HEK293T (cell line): ENCODE data around the gene GRIN2A.

ENCODE experiments used
- CTCF ChIA-PET: fragments of 350-600 bp; formaldehyde crosslinking; extraction: SDS; loops from one replicate; lab custom pipeline; 2021; ENCODE audit warnings: antibody characterized with exemption, inconsistent platforms; lab: Yijun Ruan, JAX
- POLR2A ChIA-PET: fragments of 350-600 bp; formaldehyde crosslinking; extraction: SDS; loops from one replicate; lab custom pipeline; 2020; ENCODE audit warnings: antibody characterized with exemption, inconsistent platforms; lab: Yijun Ruan, JAX
- DNase-seq: peaks from one replicate; pipeline ENCODE4 v3.0.0; 2012; ENCODE audit warnings: mixed read lengths; ENCODE audit errors: extremely low spot score
- ARNT ChIP-seq: fragments of 450-650 bp; IDR thresholded peaks from 2 replicates; pipeline ENCODE4 v1.6.1; 2017; ENCODE audit warnings: mild to moderate bottlenecking
- BHLHE40 ChIP-seq: fragments of 450-650 bp; IDR thresholded peaks from 2 replicates; pipeline ENCODE4 v1.6.1; 2016; ENCODE audit warnings: mild to moderate bottlenecking, moderate library complexity, borderline replicate concordance
- CTBP1 ChIP-seq: fragments of 450-650 bp; IDR thresholded peaks from 2 replicates; pipeline ENCODE4 v1.6.1; 2016; ENCODE audit warnings: borderline replicate concordance
- ELF4 ChIP-seq: fragments of 450-650 bp; IDR thresholded peaks from 2 replicates; pipeline ENCODE4 v1.6.1; 2017; ENCODE audit warnings: antibody characterized with exemption
- FOXA1 ChIP-seq: fragments of 450-650 bp; IDR thresholded peaks from 2 replicates; pipeline ENCODE4 v1.6.1; 2016; ENCODE audit warnings: mild to moderate bottlenecking
- FOXK2 ChIP-seq: fragments of 450-650 bp; IDR thresholded peaks from 2 replicates; pipeline ENCODE4 v1.6.1; 2016; ENCODE audit warnings: mild to moderate bottlenecking
- FOXM1 ChIP-seq: fragments of 450-650 bp; IDR thresholded peaks from 2 replicates; pipeline ENCODE4 v1.6.1; 2017; ENCODE audit warnings: mild to moderate bottlenecking, borderline replicate concordance
- HDGF ChIP-seq: fragments of 450-650 bp; IDR thresholded peaks from 2 replicates; pipeline ENCODE4 v1.6.1; 2017; ENCODE audit warnings: antibody characterized with exemption, borderline replicate concordance
- L3MBTL2 ChIP-seq: fragments of 450-650 bp; conservative IDR thresholded peaks from 2 replicates; pipeline ENCODE4 v1.6.1; 2016; ENCODE audit warnings: mild to moderate bottlenecking
- LEF1 ChIP-seq: fragments of 450-650 bp; IDR thresholded peaks from 2 replicates; pipeline ENCODE4 v1.6.1; 2017; ENCODE audit warnings: mild to moderate bottlenecking, borderline replicate concordance
- NFRKB ChIP-seq: fragments of 450-650 bp; IDR thresholded peaks from 2 replicates; pipeline ENCODE4 v1.6.1; 2016; ENCODE audit warnings: mild to moderate bottlenecking, moderate library complexity
- PKNOX1 ChIP-seq: fragments of 450-650 bp; IDR thresholded peaks from 2 replicates; pipeline ENCODE4 v1.6.1; 2016
- SP1 ChIP-seq: fragments of 450-650 bp; IDR thresholded peaks from 2 replicates; pipeline ENCODE4 v1.6.1; 2017
- SUZ12 ChIP-seq: fragments of 450-650 bp; IDR thresholded peaks from 2 replicates; pipeline ENCODE4 v1.6.1; 2016; ENCODE audit warnings: mild to moderate bottlenecking
- TARDBP ChIP-seq: fragments of 450-650 bp; IDR thresholded peaks from 2 replicates; pipeline ENCODE4 v1.6.1; 2016
- ZNF384 ChIP-seq: fragments of 450-650 bp; IDR thresholded peaks from 2 replicates; pipeline ENCODE4 v1.6.1; 2016

Gene GRIN2A

GRCh38 chr16:9827062-9827752, 355.0 kb downstream of the GRIN2A start:
- ChIA-PET POLR2A (interaction anchor here (0.5 kb wide), 1 partner anchor 37 kb away, joined by 3 read pairs; no protein-coding TSS in a partner anchor), CTCF (no interaction called here)
- TF ChIP-seq SP1 (no peak), ARNT (no peak), BHLHE40 (no peak), NFRKB (no peak), FOXK2 (no peak), FOXM1 (no peak), HDGF (no peak), L3MBTL2 (no peak), CTBP1 (no peak), TARDBP (no peak), ZNF384 (no peak), SUZ12 (no peak), LEF1 (no peak), FOXA1 (no peak), ELF4 (no peak), PKNOX1 (no peak)
- no peak for DNase-seq

GRCh38 chr16:9826656-9827055, 355.6 kb downstream of the GRIN2A start:
- POLR2A ChIA-PET, result no interaction called here
- TF ChIP-seq SP1 (no peak), HDGF (no peak), NFRKB (no peak), BHLHE40 (no peak), ARNT (no peak), CTBP1 (no peak), LEF1 (no peak), FOXA1 (no peak), FOXM1 (no peak), FOXK2 (no peak), L3MBTL2 (no peak), SUZ12 (no peak), PKNOX1 (no peak), ZNF384 (no peak), TARDBP (no peak)
- CTCF ChIA-PET, result no interaction called here
- DNase-seq, result no peak

- ChIA-PET POLR2A (no interaction called here), CTCF (no interaction called here)
- TF ChIP-seq NFRKB (no peak), CTBP1 (no peak), HDGF (no peak), ELF4 (no peak), SUZ12 (no peak), BHLHE40 (no peak), ZNF384 (no peak), PKNOX1 (no peak), FOXA1 (no peak), FOXK2 (no peak), SP1 (no peak), FOXM1 (no peak), TARDBP (no peak), ARNT (no peak), LEF1 (no peak), L3MBTL2 (no peak)
- DNase-seq, result no peak
Observed at GRCh38 chr16:9824200-9825068, 357.8 kb downstream of the GRIN2A start.

- no peak for DNase-seq
- ChIA-PET CTCF (no interaction called here), POLR2A (no interaction called here)
- TF ChIP-seq LEF1, result no peak
- TF ChIP-seq ARNT, result no peak
- no peak for TF ChIP-seq HDGF
- no peak for TF ChIP-seq L3MBTL2
- no peak for TF ChIP-seq ELF4
- TF ChIP-seq FOXK2, result no peak
- TF ChIP-seq NFRKB, result no peak
- no peak for TF ChIP-seq FOXM1
- TF ChIP-seq SP1, result no peak
- no peak for TF ChIP-seq FOXA1
- no peak for TF ChIP-seq PKNOX1
- TF ChIP-seq ZNF384, result no peak
- no peak for TF ChIP-seq TARDBP
- TF ChIP-seq SUZ12, result no peak
- TF ChIP-seq CTBP1, result no peak
- no peak for TF ChIP-seq BHLHE40
Observed at GRCh38 chr16:9823510-9823909, 358.7 kb downstream of the GRIN2A start.
